Mammary epithelial cell (primary cell): Measurements from ENCODE around the gene LRAT.

Source experiments
- CTCF ChIP-seq, 2 donors: IDR thresholded peaks in 1 of 2; conservative IDR thresholded peaks in 1 of 2; 2 replicates each; pipeline ENCODE4 v1.5.1; 2011 to 2012; ENCODE audit warnings: inconsistent platforms in 2 of 2, low read length in 2 of 2, mild to moderate bottlenecking in 2 of 2, control low read depth in 1 of 2, low read depth in 1 of 2; ENCODE audit not compliant: insufficient read depth in 1 of 2; ENCODE audit errors: extremely low read depth in 1 of 2
- EZH2 ChIP-seq: IDR thresholded peaks from 2 replicates; pipeline ENCODE4 v1.6.1; 2012; ENCODE audit warnings: low read length, inconsistent platforms, borderline replicate concordance

GRCh38 chr4:154741131-154741665 is 2.6 kb upstream of the LRAT start:
- no peak for TF ChIP-seq CTCF (conservative IDR thresholded peaks at IDR 0.05 in 1 of 2, IDR thresholded peaks at IDR 0.05 in 1 of 2; ENCODE audit: extremely low read depth in 1 of 2, insufficient read depth in 1 of 2, low read depth in 1 of 2, low read length in 2 of 2)
- no peak for TF ChIP-seq EZH2
